HUES64 (cell line): ENCODE data around the gene GPR137C.
"Not testable (repeated sequence)": the region's sequence is repeated elsewhere in the genome, so short reads cannot be mapped to it uniquely, and the experiment has no call there.

Source experiments
- H3K27ac ChIP-seq: 2 replicates; pipeline ENCODE4 v1.7.0; 2013; ENCODE audit warnings: low read depth, low read length, inconsistent platforms
- H3K27me3 ChIP-seq: 2 replicates; pipeline ENCODE4 v1.6.1; 2013; ENCODE audit warnings: mild to moderate bottlenecking, low read length; ENCODE audit not compliant: insufficient read depth
- H3K36me3 ChIP-seq: 2 replicates; pipeline ENCODE4 v1.6.1; 2013; ENCODE audit warnings: mild to moderate bottlenecking, low read length; ENCODE audit not compliant: insufficient read depth
- H3K4me1 ChIP-seq: 2 replicates; pipeline ENCODE4 v1.6.1; 2013; ENCODE audit warnings: mild to moderate bottlenecking, low read length, moderate library complexity; ENCODE audit not compliant: insufficient read depth
- H3K4me3 ChIP-seq: 2 replicates; pipeline ENCODE4 v1.5.1; 2013; ENCODE audit warnings: mild to moderate bottlenecking, low read length, moderate library complexity
- H3K9ac ChIP-seq: 2 replicates; pipeline ENCODE4 v1.6.1; 2013; ENCODE audit warnings: mild to moderate bottlenecking, low read depth, low read length
- H3K9me3 ChIP-seq: 2 replicates; pipeline ENCODE4 v1.6.1; 2013; ENCODE audit warnings: low read depth, low read length; ENCODE audit not compliant: insufficient read depth
- WGBS: fragments of 150-250, 120-280 bp; methylation state at CpG from one replicate; pipeline ENCODE4 v1.1.7; 2013; ENCODE audit warnings: missing lambda C conversion rate; 5-methylcytosine and 5-hydroxymethylcytosine counted together

Gene GPR137C

DNA sequence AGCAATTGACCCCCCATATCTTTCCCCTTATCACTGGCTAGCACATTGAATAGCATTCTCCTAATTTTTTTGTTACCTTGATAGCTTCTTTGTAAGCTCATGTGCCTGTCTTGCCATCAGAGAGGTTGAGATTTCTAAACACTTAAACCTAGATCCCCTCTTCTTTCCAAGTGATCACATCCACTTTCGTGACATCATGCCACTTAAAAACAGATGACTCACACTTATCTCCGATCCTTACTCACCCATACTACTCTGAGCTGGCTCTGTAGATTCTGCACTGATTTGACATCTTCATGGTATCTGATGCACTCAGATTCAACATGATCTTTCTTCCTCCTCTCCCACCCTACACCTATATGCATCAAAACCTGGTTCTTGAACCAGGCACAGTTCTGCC, 10.5 kb downstream of the GPR137C start:
- Histone ChIP-seq H3K9me3 (no peaks in the 10 kb centered on the region; the same call in 1 of the 2 replicates), H3K4me1 (no peaks in the 10 kb centered on the region), H3K9ac (no peak overlapping the region), H3K4me3 (no peak overlapping the region), H3K27ac (no peak overlapping the region), H3K27me3 (no peaks in the 10 kb centered on the region), H3K36me3 (no peaks in the 10 kb centered on the region)
- 86% methylated on average over 2 of the region's 2 CpGs for whole genome bisulfite sequencing

DNA sequence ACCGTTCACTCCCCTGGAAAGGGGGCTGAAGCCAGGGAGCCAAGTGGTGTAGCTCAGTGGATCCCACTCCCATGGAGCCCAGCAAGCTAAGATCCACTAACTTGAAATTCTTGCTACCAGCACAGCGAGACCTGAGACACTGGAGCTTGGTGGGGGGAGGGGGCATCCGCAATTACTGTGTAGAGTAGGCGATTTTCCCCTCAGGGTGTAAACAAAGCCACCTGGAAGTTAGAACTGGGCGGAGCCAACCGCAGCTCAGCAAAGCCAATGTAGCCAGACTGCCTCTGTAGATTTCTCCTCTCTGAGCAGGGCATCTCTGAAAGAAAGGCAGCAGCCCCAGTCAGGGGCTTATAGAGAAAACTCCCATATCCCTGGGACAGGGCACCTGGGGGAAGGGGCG, 15.8 kb downstream of the GPR137C start:
- 83% methylated on average over 7 of the region's 7 CpGs for WGBS
- not testable (repeated sequence) for H3K36me3 ChIP-seq

DNA sequence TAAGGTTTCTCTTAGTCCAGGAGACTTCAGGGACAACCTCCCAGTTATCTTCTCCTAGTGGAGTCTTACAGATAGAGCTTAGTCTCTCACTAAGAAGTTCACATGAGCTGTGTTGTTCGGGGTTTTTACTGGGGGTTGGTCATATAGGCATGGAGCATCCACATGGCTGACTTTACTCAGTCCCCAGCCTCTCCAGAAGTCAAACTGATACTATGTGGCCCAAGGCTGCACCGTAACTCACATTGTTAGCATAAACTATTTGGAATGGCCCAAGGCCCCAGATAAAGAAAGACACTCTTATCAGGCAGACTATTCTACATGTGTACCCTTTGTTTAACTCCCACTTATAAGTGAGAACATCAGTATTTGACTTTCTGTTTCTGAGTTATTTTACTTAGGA, 23.2 kb downstream of the GPR137C start:
- no peaks in the 10 kb centered on the region for H3K27me3 ChIP-seq
- H3K27ac ChIP-seq: no peak overlapping the region
- no peaks in the 10 kb centered on the region for H3K36me3 ChIP-seq
- H3K9ac ChIP-seq: no peak overlapping the region
- WGBS: 93% methylated on average over 2 of the region's 2 CpGs
- H3K4me1 ChIP-seq: no peaks in the 10 kb centered on the region
- 0 out of 2 replicates have a peak, but pooled peaks cover 6% of the 10 kb centered on the region for H3K9me3 ChIP-seq
- no peak overlapping the region for H3K4me3 ChIP-seq

More for the DNA sequence above, 15.8 kb downstream of the GPR137C start:
- not testable (repeated sequence) for H3K9me3 ChIP-seq, H3K4me1 ChIP-seq, H3K9ac ChIP-seq, H3K27me3 ChIP-seq, H3K27ac ChIP-seq, H3K4me3 ChIP-seq

DNA sequence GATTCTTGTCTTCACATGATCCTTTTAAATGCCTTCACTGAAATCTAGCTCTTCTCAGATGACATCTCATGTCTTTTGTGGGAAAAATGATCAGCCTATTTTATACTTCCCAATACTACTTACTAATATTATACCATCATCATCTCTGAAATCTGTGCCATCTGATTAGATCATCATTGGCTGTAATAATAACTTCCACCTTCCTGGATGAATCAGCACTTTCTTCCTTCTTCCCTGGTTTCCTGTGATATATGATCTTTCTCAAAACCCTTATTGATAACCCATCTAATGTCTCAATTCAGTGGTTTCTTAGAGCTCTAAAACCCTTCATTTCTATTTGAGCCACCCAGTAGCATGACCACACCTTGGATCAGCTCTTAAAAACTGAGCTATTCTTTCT, 30.9 kb downstream of the GPR137C start:
- H3K27me3 ChIP-seq: no peaks in the 10 kb centered on the region
- no peak overlapping the region for H3K4me3 ChIP-seq
- no peaks in the 10 kb centered on the region for H3K9me3 ChIP-seq
- H3K4me1 ChIP-seq: no peaks in the 10 kb centered on the region
- no peaks in the 10 kb centered on the region for H3K36me3 ChIP-seq
- no peak overlapping the region for H3K9ac ChIP-seq
- no peak overlapping the region for H3K27ac ChIP-seq

DNA sequence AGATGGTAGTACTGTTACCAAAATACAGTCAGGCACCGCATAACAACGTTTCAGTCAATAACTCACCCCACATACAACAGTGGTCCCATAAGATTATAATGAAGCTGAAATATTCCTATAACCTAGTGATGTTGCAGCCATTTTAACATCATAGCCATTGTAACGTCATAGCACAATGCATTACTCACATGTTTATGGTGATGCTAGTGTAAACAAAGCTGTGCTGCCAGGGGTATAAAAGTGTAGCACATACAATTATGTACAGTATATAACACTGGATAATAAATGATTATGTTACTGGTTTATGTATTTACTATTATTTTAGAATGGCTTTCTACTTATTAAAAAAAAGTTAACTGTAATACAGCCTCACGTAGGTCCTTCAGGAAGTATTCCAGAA, 37.0 kb downstream of the GPR137C start:
- WGBS: 99% methylated on average over 3 of the region's 4 CpGs
- no peaks in the 10 kb centered on the region for H3K4me1 ChIP-seq
- H3K27me3 ChIP-seq: no peaks in the 10 kb centered on the region
- H3K27ac ChIP-seq: no peak overlapping the region
- H3K36me3 ChIP-seq: no peaks in the 10 kb centered on the region
- no peaks in the 10 kb centered on the region for H3K9me3 ChIP-seq
- no peak overlapping the region for H3K4me3 ChIP-seq
- no peak overlapping the region for H3K9ac ChIP-seq

DNA sequence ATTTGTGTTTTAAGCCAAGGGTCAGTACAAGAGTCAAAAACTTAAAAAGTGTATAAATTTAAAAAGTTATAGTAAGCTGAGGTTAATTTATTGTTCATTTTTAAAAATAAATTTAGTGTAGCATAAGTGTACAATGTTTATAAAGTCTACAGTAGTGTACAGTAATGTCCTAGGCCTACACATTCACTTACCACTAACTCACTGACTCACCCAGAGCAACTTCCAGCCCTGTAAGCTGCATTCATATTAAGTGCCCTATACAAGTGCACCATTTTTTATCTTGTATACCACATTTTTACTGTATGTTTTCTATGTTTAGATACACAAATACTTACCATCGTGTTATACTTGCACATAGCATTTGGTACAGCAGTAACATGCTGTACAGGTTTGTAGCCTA, 37.7 kb downstream of the GPR137C start:
- no peak overlapping the region for H3K27ac ChIP-seq
- WGBS: 100% methylated on average over 1 of the region's 1 CpG
- no peak overlapping the region for H3K9ac ChIP-seq
- no peak overlapping the region for H3K4me3 ChIP-seq
- no peaks in the 10 kb centered on the region for H3K36me3 ChIP-seq
- no peaks in the 10 kb centered on the region for H3K4me1 ChIP-seq
- no peaks in the 10 kb centered on the region for H3K27me3 ChIP-seq
- no peaks in the 10 kb centered on the region for H3K9me3 ChIP-seq

DNA sequence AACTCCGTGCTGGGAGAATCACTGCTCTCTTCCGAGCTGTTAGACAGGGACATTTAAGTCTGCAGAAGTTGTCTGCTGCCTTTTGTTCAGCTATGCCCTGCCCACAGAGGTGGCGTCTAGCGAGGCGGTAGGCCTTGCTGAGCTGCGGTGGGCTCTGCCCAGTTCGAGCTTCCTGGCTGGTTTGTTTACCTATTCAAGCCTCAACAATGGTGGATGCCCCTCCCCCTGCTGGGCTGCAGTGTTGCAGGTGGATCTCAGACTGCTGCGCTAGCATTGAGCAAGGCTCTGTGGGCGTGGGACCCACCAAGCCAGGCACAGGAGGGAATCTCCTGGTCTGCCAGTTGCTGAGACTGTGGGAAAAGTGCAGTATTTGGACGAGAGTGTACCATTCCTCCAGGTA, 43.7 kb downstream of the GPR137C start:
- Histone ChIP-seq H3K27me3 (no peaks in the 10 kb centered on the region), H3K4me3 (no peak overlapping the region), H3K4me1 (peaks cover 7% of the 10 kb centered on the region; the same call in 1 of the 2 replicates), H3K9ac (no peak overlapping the region), H3K27ac (no peak overlapping the region), H3K9me3 (no peaks in the 10 kb centered on the region), H3K36me3 (no peaks in the 10 kb centered on the region)
- WGBS: 69% methylated on average over 10 of the region's 10 CpGs

DNA sequence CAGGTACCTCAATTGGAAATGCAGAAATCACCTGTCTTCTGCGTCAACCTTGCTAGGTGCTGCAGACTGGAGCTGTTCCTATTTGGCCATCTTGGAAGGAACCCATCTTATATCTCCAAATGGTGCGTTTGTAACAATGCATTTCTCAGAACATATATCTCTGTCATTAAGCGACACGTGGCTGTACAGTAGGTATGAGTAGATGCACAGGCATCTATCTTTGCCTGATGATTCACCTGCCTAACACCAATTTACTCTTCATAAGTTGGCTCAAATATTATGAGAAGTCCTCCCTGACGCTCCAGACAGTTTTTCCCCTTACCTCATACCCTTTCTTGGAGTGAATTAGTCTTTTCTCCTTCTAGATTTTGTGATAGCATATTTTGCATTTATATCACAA, 44.2 kb downstream of the GPR137C start:
- Histone ChIP-seq H3K27me3 (no peaks in the 10 kb centered on the region), H3K9me3 (no peaks in the 10 kb centered on the region), H3K4me3 (no peak overlapping the region), H3K27ac (no peak overlapping the region), H3K9ac (no peak overlapping the region), H3K4me1 (peaks cover 7% of the 10 kb centered on the region; the same call in 1 of the 2 replicates), H3K36me3 (no peaks in the 10 kb centered on the region)
- 81% methylated on average over 4 of the region's 5 CpGs for WGBS

DNA sequence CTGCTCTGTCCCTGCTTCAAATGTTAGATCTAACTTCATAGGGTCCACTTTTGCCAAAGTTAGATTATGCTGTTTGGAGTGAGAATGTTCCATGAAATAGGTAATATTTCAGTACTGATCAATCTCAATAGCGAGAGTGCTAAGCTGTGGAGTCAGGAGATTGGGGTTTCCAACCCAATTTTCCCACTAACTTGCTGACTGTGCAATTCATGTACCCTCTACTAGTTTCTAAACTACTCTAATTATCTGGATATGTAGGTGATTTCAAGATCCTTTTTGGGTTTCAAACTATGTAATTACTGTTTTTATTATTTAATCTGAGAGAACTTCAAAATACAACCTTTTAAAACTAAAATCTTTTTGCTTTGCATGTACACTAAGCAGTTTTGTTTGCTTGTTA, 45.9 kb downstream of the GPR137C start:
- no peak overlapping the region for H3K9ac ChIP-seq
- 100% methylated on average over 1 of the region's 1 CpG for WGBS
- H3K27me3 ChIP-seq: no peaks in the 10 kb centered on the region
- no peak overlapping the region for H3K4me3 ChIP-seq
- H3K27ac ChIP-seq: no peak overlapping the region
- peaks cover 7% of the 10 kb centered on the region; the same call in 1 of the 2 replicates for H3K4me1 ChIP-seq
- H3K9me3 ChIP-seq: no peaks in the 10 kb centered on the region
- H3K36me3 ChIP-seq: no peaks in the 10 kb centered on the region

DNA sequence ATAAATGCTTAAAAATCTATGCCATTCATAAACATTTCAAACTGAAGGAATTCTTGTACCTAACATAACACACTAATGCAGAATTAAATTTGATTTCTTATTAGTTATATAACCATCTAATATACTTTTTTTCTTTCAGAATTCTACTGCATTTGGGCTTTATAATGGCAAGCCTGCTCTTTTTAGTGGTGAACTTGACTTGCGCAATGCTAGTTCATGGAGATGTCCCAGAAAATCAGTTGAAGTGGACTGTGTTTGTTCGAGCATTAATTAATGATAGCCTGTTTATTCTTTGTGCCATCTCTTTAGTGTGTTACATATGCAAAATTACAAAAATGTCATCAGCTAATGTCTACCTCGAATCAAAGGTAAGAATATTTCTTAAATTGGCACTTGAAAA, 47.3 kb downstream of the GPR137C start:
- Histone ChIP-seq H3K4me3 (no peak overlapping the region), H3K4me1 (peaks cover 7% of the 10 kb centered on the region; the same call in 1 of the 2 replicates), H3K9ac (no peak overlapping the region), H3K27me3 (no peaks in the 10 kb centered on the region), H3K27ac (no peak overlapping the region), H3K9me3 (peaks cover 4% of the 10 kb centered on the region; the same call in 1 of the 2 replicates), H3K36me3 (no peaks in the 10 kb centered on the region)
- 99% methylated on average over 2 of the region's 3 CpGs for WGBS

DNA sequence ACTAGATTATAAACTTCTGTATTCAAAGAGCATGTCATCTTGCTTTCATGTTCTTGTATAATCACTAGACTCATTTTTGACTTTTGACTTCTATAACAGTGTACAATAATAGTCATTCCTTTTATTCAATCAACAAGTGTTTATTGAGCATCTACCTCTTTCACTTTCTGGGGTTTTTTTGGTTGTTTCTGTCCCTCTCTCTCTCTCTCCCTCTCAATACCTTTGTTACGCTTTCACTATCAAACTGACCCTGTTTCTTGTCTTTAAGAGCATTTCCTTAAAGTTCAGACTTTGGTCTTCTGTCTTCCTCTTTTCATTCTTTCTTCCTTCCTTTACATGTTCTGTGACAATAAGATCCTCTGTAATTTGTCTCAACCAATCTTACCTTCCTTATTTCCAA, 49.5 kb downstream of the GPR137C start:
- Histone ChIP-seq H3K27me3 (no peaks in the 10 kb centered on the region), H3K27ac (no peak overlapping the region), H3K4me1 (no peaks in the 10 kb centered on the region), H3K36me3 (no peaks in the 10 kb centered on the region), H3K9ac (no peak overlapping the region), H3K9me3 (peaks cover 4% of the 10 kb centered on the region; the same call in 1 of the 2 replicates), H3K4me3 (no peak overlapping the region)
- 86% methylated on average over 1 of the region's 1 CpG for WGBS

DNA sequence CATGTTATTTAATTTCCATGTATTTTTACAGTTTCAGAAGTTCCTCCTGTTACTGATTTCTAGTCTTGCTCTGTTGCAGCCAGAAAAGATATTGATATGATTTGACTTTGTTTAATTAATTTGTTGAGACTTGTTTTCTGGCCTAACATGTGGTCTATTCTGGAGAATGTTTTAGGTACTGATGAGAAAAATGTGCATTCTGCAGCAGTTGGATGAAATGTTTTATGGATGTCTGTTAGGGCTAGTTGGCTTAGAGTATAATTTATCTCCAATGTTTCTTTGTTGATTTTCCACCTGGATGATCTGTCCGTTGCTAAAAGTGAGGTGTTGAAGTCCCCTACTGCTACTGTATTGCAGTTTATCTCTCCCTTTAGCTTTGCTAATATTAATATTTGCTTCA, 54.4 kb downstream of the GPR137C start:
- Histone ChIP-seq H3K36me3 (no peaks in the 10 kb centered on the region), H3K9me3 (peaks cover 4% of the 10 kb centered on the region; the same call in 1 of the 2 replicates)
- WGBS: 88% methylated on average over 1 of the region's 1 CpG

More for the DNA sequence above, 54.4 kb downstream of the GPR137C start:
- Histone ChIP-seq H3K4me1 (no peaks in the 10 kb centered on the region), H3K27me3 (no peaks in the 10 kb centered on the region), H3K4me3 (no peak overlapping the region), H3K9ac (no peak overlapping the region), H3K27ac (no peak overlapping the region)
